MV-4-11 (cell line): Measurements from ENCODE around the gene GMNN.

Experiments used
- DNase-seq: peaks from one replicate; lab custom pipeline; 2025; lab: John Stamatoyannopoulos, UW

Gene GMNN

DNA sequence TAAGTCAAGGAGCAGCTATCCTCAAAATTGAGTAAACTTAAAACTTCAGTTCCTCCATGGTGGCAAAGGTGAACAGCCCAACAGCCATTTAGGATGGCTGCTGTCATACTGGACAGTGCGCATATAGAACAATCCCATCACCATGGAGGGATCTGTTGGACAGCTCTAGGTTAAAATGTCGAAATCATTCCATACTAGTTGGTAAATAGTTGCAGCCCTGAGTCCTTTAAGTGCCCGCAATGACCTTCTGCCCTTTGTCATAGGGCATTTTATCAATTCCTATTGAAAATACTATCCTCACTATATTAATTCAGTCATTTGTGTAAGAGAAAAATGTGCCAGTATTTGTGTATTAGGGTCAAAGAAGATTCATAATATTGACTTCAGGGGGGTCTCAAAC lies 32.8 kb downstream of the GMNN start:
- DNase-seq, result no peak

DNA sequence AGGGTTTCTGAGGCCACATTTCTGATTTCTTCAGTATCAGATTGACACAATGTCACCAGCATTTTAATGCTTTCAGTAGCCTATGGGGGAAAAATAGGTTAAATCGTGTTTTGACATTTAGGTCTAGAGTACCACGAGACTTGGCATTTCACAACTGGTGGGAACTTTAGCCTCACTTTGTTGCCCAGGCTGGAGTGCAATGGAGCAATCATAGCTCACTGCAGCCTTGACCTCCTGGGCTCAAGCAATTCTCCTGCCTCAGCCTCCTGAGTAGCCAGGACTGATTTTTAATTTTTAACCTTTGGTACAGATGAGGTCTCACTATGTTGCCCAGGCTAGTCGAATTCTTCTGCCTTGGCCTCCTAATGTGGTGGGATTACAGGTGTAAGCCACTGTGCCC lies 35.0 kb downstream of the GMNN start:
- DNase-seq, result no peak

- DNase-seq, result no peak
These were observed 43.6 kb downstream of the GMNN start for GRCh38 chr6:24818346-24818745.

DNA sequence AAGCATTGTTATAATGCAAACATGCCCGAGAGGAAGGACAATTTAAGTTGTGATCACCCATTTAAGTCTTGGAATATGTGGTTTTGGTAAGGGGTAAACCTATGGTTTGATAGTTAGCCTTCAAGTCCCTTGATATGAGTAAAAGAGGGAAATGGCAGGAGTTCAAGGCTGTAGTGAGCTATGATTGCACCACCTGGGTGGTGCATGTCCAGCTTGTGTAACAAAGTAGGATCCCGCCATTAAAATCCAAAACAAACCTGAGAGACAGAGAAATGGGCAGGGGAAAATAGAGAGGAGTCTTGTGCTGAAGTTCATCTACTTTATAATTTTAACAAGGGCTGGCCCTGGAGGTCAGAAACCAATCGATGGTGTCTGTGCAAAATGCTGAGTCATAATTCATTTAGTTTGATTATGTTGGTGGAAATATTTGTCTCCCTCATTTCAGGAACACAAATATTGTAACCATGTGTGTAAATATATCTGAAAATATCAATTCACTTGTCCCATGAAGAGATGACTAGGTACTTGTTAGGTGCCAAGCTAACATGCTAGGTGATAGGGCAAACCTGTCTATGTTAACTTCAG lies 47.2 kb downstream of the GMNN start:
- DNase-seq, result no peak

GRCh38 chr6:24822696-24823095 lies 48.0 kb downstream of the GMNN start:
- DNase-seq, result no peak

- DNase-seq, result no peak
These were observed 48.4 kb downstream of the GMNN start for GRCh38 chr6:24823185-24823584.

DNA sequence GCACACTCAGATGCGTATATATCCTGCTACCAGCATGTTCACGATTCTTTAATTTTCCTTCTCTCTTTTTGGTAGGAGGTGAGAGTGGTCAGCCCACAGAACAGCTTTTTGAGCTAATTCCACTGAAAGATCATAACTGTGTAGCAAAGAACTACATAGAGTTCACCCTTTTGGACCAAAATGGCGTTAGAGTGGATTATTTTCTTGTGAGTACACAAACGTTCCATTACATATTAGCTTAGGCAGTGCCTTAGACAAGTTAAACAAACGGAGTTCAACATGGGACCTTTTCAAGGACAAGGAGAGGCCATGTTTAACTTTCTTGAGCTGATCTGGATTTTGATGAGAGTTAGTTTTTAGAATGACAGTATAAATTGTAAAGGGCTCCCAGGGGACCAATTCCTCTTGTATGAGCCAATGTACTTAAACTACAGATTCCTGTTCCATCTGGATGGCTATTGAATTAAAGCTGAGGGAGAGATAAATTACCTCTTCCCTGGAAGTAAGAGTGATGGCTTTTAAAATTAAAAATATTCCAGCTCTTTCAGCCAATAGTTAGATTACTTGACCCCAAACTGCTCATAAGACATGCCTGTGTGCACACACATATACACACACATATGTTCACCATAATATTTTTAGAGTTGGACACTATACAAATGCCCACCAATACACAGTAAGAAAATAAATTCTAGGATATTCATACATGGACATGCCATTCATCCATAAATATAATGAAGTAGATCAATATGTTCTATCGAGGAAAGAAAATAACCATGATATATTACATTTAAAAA lies 49.6 kb downstream of the GMNN start:
- DNase-seq, result no peak

- DNase-seq, result no peak
These were observed 50.4 kb downstream of the GMNN start for GRCh38 chr6:24825130-24825630.

GRCh38 chr6:24827162-24827561 lies 52.4 kb downstream of the GMNN start:
- DNase-seq, result no peak

DNA sequence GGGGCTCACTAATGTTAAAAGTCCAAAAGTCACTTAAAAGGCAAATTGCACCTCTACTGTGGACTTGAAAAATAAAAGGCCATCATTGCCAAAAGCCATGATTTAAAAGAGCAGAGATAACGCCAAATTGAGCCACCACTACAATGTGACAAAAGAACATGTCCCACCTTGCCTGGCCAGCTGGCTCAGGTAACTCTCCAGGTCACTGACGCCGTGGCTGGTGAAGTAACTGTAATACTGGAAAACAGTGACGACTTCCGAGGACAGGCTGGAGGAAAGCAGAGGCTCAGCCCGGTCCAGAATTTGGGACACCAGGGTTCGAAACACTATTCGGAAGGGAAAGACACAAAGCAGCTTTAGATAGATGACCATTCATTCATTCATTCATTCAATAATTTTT lies 53.2 kb downstream of the GMNN start:
- no peak for DNase-seq

GRCh38 chr6:24829657-24830056 lies 54.9 kb downstream of the GMNN start:
- DNase-seq, result no peak

- no peak for DNase-seq
These were observed 57.3 kb downstream of the GMNN start for GRCh38 chr6:24831771-24832716.

GRCh38 chr6:24832794-24833193 lies 58.1 kb downstream of the GMNN start:
- no peak for DNase-seq

GRCh38 chr6:24833711-24834386 lies 59.1 kb downstream of the GMNN start:
- DNase-seq, result no peak
